Heart left ventricle (tissue), 16 donors: Measurements from ENCODE around the gene PLK3. TPM values are rescaled to one million over a fixed set of nuclear protein-coding genes. Genes with fewer than 3 reads are reported as not detected.

ENCODE experiments used
- ATAC-seq, 4 donors: fragments of 200-7000 bp; cut with Tn5 transposase; one replicate each; pipeline ENCODE4 v1.9.1; 2020 to 2022; ENCODE audit warnings: moderate library complexity in 4 of 4, mild to moderate bottlenecking in 3 of 4, moderate number of reproducible peaks in 1 of 4
- DNase-seq, 5 donors: peaks; one replicate each; pipeline ENCODE4 v3.0.0-alpha.2; 2020
- H3K27ac ChIP-seq, 12 donors: fragments of 200-600 bp; sonication (generic) in 4 of 12; one replicate each; pipeline versions ENCODE4 v1.5.0 to v1.8.0; 2016 to 2022; ENCODE audit warnings: mild to moderate bottlenecking in 2 of 12
- H3K27me3 ChIP-seq, 9 donors: fragments of 200-600 bp; sonication (generic) in 2 of 9; one replicate each; pipeline versions ENCODE4 v1.5.1 to v1.8.0; 2016 to 2022; ENCODE audit warnings: mild to moderate bottlenecking in 3 of 9
- H3K36me3 ChIP-seq, 9 donors: fragments of 200-600 bp; sonication (generic) in 2 of 9; one replicate each; pipeline versions ENCODE4 v1.5.0 to v1.8.0; 2018 to 2022; ENCODE audit warnings: mild to moderate bottlenecking in 2 of 9
- H3K4me1 ChIP-seq, 12 donors: fragments of 200-600 bp; sonication (generic) in 4 of 12; one replicate each; pipeline versions ENCODE4 v1.5.0 to v1.8.0; 2016 to 2022; ENCODE audit warnings: mild to moderate bottlenecking in 3 of 12
- H3K4me3 ChIP-seq, 12 donors: fragments of 200-600 bp; sonication (generic) in 4 of 12; one replicate each; pipeline versions ENCODE4 v1.5.0 to v1.8.0; 2017 to 2022; ENCODE audit warnings: mild to moderate bottlenecking in 9 of 12, moderate library complexity in 4 of 12
- H3K9me3 ChIP-seq, 12 donors: fragments of 200-600 bp; sonication (generic) in 4 of 12; one replicate each; pipeline versions ENCODE4 v1.5.0 to v1.8.0; 2016 to 2022; ENCODE audit warnings: mild to moderate bottlenecking in 1 of 12
- POLR2A ChIP-seq, 2 donors: fragments of 450-650 bp; IDR thresholded peaks; one replicate each; pipeline ENCODE4 v1.6.1; 2017; ENCODE audit warnings: antibody characterized with exemption in 2 of 2, mild to moderate bottlenecking in 2 of 2, moderate library complexity in 2 of 2
- WGBS, 4 donors: extraction: QIAGEN DNeasy Blood & Tissue Kit in 2 of 4; methylation state at CpG; one replicate each; pipeline versions ENCODE4 v1.1.5 to v1.1.7; 2013 to 2018; 5-methylcytosine and 5-hydroxymethylcytosine counted together
- intact Hi-C, 10 donors: fragments of 100-400 bp; cut with DNase I; formaldehyde crosslinking; loops; one replicate each; pipeline versions ENCODE4 v1.11.1 to v1.14.2; 2022
- polyA plus RNA-seq, 2 donors: library from polyadenylated mRNA; stranded (reverse); fragments of 200-250 nt; gene quantifications; one replicate each; pipeline ENCODE4 v1.2.3, GENCODE V29; 2013
- total RNA-seq, 9 donors: library from RNA; depleted of rRNA in 2 of 9; stranded (reverse); fragments of >200 nt in 2 of 9; fragmentation: NEBNext Ultra II Directional in 3 of 9; extraction: Animal tissue kit (Norgen Biotek cat#: 25700) in 3 of 9; gene quantifications; one replicate each; pipeline versions ENCODE4 v1.1.0 to v1.2.4, GENCODE V29; 2016 to 2023
- TF ChIP-seq, protein P1 (sequence below), 12 donors: fragments of 200-600 bp; sonication (generic) in 4 of 12; IDR thresholded peaks; one replicate each; pipeline versions ENCODE4 v1.5.0 to v1.8.0; 2018 to 2022; ENCODE audit warnings: antibody characterized with exemption in 12 of 12, mild to moderate bottlenecking in 5 of 12
- donor health status: ischemic (EF 13 %, LVEDD 7.1; RV severe dilation, severe dysfunction).
- donor health status: healthy with polysubstance abuse.
- donor health status: DM: no; HTN: yes; CAD: no.
- donor health status: DM: no; HTN: no; CAD: no.
- donor health status: ischemic (EF 25% LVEDD 6.9; RV normal size, moderate dysfunction).
- donor health status: ischemic (EF 25% LVEDD 5.7; RV mildly dilated, moderate dysfunction).
- donor health status: healthy.
- donor health status: DM: yes; HTN: yes; CAD: no.
- donor health status: ischemic (EF 35%, LVEDD 5.7; RV mildly dilated, moderate dysfunction).
- donor health status: nonischemic (EF 11% LVEDD 7.7; RV severe dilation, severe dysfunction).
- donor health status: DM: yes; HTN: yes; CAD: no.
- donor health status: PGD.
- donor health status: ischemic (EF 29% LVEDD 5.4; RV normal size, mild dysfunction).
- donor health status: nonischemic (EF 23%, LVEDD 6.1; RV moderate dilation, normal function).

The PLK3 gene
- total and polyA plus RNA-seq, 11 donors: 4.5 to 17.9 (median 6.6) TPM

DNA sequence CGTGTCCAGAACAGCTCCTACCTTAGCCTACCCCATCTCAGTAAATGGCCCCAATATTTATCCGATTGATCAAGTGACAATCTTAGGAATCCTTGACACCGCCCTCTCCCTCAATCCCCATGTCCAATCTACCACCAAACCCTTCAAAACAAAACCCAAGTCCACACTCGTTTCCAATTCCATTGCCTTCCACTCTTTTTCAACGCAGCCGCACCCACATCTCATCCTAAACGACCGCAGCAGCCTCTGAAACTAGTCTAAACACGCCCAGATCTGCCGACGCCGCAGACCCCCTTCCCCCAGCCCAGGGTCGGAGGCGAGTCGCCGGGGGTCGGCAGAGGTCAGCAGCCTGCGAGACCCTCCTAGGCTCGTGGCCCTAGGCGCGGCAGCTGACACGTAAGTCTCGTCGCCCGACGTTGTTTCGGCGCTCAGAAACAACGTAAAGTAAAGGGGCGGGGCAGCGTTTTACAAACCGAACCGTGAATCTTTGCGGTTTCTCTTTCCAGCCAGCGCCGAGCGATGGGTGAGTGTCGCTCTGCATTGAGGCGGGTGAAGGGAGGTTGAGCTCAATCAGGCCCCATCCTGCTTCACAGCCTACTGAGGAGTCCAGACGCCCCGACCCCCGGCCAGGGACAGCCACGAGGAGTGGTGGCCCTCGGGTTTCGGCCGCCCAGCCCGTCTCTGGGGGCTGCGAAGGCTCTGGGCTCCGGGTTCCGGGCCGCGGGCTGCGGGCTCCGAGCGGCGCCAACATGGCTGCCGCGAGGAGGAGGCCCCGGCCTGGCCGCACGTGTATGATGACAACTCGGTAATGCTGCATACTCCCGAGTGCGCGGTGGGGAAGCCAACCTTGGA, 24.9 kb upstream of the PLK3 start, which contains the start of gene RPS8:
Gene RPS8, plus strand, starts transcription at position 463 of the 852 bp plus-strand sequence. Its CDS starts 57 bp downstream, at position 520.
- H3K27ac ChIP-seq: peak within 1 kb of the TSS; percentile 85 to 99 (median 95)
- H3K36me3 ChIP-seq: peaks cover 0 to 43% (median 37%) of the 10 kb centered on the region in 9 donors
- peak; percentile 89 to 96 (median 94) for ATAC-seq
- H3K4me1 ChIP-seq: peaks cover 2 to 38% (median 23%) of the 10 kb centered on the region in 12 donors
- TF ChIP-seq, protein P1, sequence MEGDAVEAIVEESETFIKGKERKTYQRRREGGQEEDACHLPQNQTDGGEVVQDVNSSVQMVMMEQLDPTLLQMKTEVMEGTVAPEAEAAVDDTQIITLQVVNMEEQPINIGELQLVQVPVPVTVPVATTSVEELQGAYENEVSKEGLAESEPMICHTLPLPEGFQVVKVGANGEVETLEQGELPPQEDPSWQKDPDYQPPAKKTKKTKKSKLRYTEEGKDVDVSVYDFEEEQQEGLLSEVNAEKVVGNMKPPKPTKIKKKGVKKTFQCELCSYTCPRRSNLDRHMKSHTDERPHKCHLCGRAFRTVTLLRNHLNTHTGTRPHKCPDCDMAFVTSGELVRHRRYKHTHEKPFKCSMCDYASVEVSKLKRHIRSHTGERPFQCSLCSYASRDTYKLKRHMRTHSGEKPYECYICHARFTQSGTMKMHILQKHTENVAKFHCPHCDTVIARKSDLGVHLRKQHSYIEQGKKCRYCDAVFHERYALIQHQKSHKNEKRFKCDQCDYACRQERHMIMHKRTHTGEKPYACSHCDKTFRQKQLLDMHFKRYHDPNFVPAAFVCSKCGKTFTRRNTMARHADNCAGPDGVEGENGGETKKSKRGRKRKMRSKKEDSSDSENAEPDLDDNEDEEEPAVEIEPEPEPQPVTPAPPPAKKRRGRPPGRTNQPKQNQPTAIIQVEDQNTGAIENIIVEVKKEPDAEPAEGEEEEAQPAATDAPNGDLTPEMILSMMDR (IDR thresholded peaks at IDR 0.05): peak in 1 of 12 donors; percentile 13
- peak; percentile 47 to 96 for TF ChIP-seq POLR2A (IDR thresholded peaks at IDR 0.05)
- DNase-seq: peak; percentile 92 to 96 (median 94)
- no peaks in the 10 kb centered on the region for H3K9me3 ChIP-seq
- intact Hi-C loops: loop anchor here in 5 of 10 donors (2.0 to 10.0 kb wide), 5 partner anchors 38 to 529 kb away; partner anchors contain the start of genes RNU5D-1 (in 2 of the 5) and KIF2C (in 1 of the 5)
- 0 to 1% (median 0%) methylated on average over 51 to 65 of the region's 65 CpGs for WGBS, 4 donors
- peak within 1 kb of the TSS; percentile 59 to 95 (median 85) for H3K4me3 ChIP-seq
- H3K27me3 ChIP-seq: no peaks in the 10 kb centered on the region

DNA sequence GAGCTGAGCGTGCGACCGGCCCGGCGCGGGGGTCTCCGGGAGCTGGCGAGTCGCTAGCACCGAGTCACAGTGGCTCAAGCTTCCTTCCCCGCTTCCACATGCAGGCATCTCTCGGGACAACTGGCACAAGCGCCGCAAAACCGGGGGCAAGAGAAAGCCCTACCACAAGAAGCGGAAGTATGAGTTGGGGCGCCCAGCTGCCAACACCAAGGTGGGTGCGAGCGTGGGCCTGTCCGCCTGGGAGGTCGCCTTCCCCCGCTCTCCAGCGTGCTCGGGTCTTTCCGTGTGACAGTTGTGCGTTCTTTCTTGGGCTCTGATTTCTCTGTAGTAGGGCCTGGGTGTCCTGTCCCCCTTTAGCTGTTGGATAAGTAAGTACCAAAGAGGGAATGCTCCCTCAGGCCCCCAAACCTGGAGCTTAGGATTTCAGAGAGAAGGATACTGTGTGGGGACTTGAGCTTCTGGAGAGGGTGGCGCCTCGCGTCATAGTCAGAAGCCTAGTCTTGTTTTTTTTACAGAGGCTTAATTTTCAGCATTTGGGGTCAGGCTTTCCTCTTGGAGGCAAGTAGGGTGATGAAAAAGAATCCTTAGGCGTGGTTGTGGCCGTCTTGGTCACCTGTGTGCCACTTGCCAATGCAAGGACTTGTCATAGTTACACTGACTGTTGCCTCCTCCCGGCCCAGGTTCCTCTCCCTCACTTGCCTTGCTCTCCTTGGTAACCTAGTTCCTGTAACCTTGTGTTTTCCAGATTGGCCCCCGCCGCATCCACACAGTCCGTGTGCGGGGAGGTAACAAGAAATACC, 24.0 kb upstream of the PLK3 start:
- WGBS, 4 donors: 7 to 18% (median 9%) methylated on average over 15 to 36 of the region's 36 CpGs
- H3K36me3 ChIP-seq: peaks cover 0 to 49% (median 45%) of the 10 kb centered on the region in 9 donors
- intact Hi-C loops: loop anchor here in 5 of 10 donors (2.0 to 10.0 kb wide), 5 partner anchors 39 to 529 kb away; partner anchors contain the start of genes RNU5D-1 (in 2 of the 5) and KIF2C (in 1 of the 5)
- H3K9me3 ChIP-seq: no peaks in the 10 kb centered on the region
- peak in 1 of 5 donors; percentile 71 for DNase-seq
- H3K4me3 ChIP-seq: peak overlapping the region; percentile 59 to 95 (median 85)
- H3K4me1 ChIP-seq: peaks cover 2 to 38% (median 23%) of the 10 kb centered on the region in 12 donors
- TF ChIP-seq, protein P1 (IDR thresholded peaks at IDR 0.05): no peak
- no peak for TF ChIP-seq POLR2A (IDR thresholded peaks at IDR 0.05)
- peak in 3 of 4 donors; percentile 5 to 15 (median 7) for ATAC-seq
- H3K27ac ChIP-seq: peak overlapping the region; percentile 85 to 99 (median 95)
- no peaks in the 10 kb centered on the region for H3K27me3 ChIP-seq

GRCh38 chr1:44776730-44777068, 23.5 kb upstream of the PLK3 start:
- Histone ChIP-seq H3K4me3 (peak overlapping the region in 11 of 12 donors; percentile 68 to 95 (median 86)), H3K27me3 (no peaks in the 10 kb centered on the region), H3K27ac (peak overlapping the region in 8 of 12 donors; percentile 85 to 99 (median 95)), H3K36me3 (peaks cover 0 to 54% (median 51%) of the 10 kb centered on the region in 9 donors), H3K4me1 (peaks cover 2 to 38% (median 23%) of the 10 kb centered on the region in 12 donors), H3K9me3 (no peaks in the 10 kb centered on the region)
- ATAC-seq: no peak
- WGBS, 4 donors: 56 to 62% (median 60%) methylated on average over 12 of the region's 12 CpGs
- intact Hi-C loops: loop anchor here in 3 of 10 donors (5.0 to 10.0 kb wide), 3 partner anchors 39 to 528 kb away; partner anchors contain the start of genes KIF2C (in 1 of the 3) and RNU5D-1 (in 1 of the 3)
- DNase-seq: no peak
- TF ChIP-seq, protein P1 (IDR thresholded peaks at IDR 0.05): no peak
- TF ChIP-seq POLR2A (IDR thresholded peaks at IDR 0.05): no peak
